Stimulated activated naive B cell treated with anti-CD40 and anti-IgM and Interleukin-4, amounts not matched to agents 10 μg/mL and 1 μg/mL and 100 μg/mL, for 72 hours (primary cell): ENCODE data around the gene FXYD6.

Experiments
- ATAC-seq, 2 donors: fragments of 150-1000 bp; cut with Tn5 transposase; replicated peaks; 2 replicates each; pipeline ENCODE4 v1.10.0; 2021; ENCODE audit warnings: moderate library complexity in 1 of 2
- DNase-seq: peaks from one replicate; pipeline ENCODE4 v3.0.0; 2021
- H3K27ac Mint-ChIP-seq: one replicate; pipeline ENCODE4 v1.8.0; 2022; ENCODE audit warnings: mild to moderate bottlenecking, mixed read lengths
- H3K27me3 Mint-ChIP-seq, 2 donors: one replicate each; pipeline ENCODE4 v1.8.0; 2022; ENCODE audit warnings: mixed read lengths in 2 of 2
- H3K36me3 Mint-ChIP-seq, 2 donors: one replicate each; pipeline ENCODE4 v1.8.0; 2022; ENCODE audit warnings: mixed read lengths in 2 of 2, mild to moderate bottlenecking in 1 of 2
- H3K4me1 Mint-ChIP-seq, 2 donors: one replicate each; pipeline ENCODE4 v1.8.0; 2022; ENCODE audit warnings: mixed read lengths in 2 of 2, mild to moderate bottlenecking in 1 of 2
- H3K4me3 Mint-ChIP-seq, 2 donors: one replicate each; pipeline ENCODE4 v1.8.0; 2022; ENCODE audit warnings: mild to moderate bottlenecking in 2 of 2, mixed read lengths in 2 of 2, moderate library complexity in 1 of 2
- H3K9me3 Mint-ChIP-seq, 2 donors: one replicate each; pipeline ENCODE4 v1.8.0; 2022; ENCODE audit warnings: mixed read lengths in 2 of 2, mild to moderate bottlenecking in 1 of 2

Gene FXYD6

DNA sequence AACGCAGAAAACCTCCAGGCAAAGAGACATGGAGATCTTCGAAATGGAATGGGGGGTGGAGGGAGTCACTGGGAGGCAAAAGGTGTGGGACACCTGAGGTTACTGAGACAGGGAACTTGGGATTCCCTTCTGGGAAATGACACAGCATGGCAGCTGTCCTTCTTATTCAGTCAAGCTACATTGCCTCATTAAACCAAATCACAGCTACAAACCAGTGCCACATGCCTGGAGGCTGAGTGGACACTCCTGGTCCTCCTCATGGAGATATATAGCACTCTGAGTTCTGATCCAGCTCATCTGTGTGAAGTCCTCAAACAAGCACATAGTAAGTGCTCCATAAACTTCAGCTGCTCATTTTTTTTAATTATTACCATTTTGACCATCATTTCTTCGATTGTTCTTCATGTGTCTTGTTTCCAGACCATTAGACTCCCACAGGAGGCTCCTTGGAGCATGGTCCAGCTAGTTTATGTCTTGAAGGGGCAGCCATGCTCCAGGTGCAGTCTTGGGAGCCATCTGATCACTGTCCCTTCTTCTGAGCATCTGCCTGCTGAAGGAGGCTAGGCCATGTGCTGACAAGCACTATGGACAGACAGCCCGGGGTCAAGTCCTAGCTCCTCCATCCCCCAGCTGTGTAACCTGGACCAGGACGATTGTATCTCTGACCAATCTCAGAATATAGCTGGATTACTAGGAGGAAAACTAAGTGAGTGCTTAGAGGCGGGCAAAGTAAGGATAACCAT is 42.2 kb downstream of the FXYD6 start:
- DNase-seq (no peak), ATAC-seq (no peak)
- peaks cover 15 to 28% of the 10 kb centered on the region in 2 donors for H3K27me3 Mint-ChIP-seq
- peaks cover 28 to 39% of the 10 kb centered on the region in 2 donors for H3K4me1 Mint-ChIP-seq
- H3K36me3 Mint-ChIP-seq, result no peaks in the 10 kb centered on the region
- H3K27ac Mint-ChIP-seq, result no peak overlapping the region
- no peaks in the 10 kb centered on the region for H3K9me3 Mint-ChIP-seq
- no peak overlapping the region for H3K4me3 Mint-ChIP-seq

DNA sequence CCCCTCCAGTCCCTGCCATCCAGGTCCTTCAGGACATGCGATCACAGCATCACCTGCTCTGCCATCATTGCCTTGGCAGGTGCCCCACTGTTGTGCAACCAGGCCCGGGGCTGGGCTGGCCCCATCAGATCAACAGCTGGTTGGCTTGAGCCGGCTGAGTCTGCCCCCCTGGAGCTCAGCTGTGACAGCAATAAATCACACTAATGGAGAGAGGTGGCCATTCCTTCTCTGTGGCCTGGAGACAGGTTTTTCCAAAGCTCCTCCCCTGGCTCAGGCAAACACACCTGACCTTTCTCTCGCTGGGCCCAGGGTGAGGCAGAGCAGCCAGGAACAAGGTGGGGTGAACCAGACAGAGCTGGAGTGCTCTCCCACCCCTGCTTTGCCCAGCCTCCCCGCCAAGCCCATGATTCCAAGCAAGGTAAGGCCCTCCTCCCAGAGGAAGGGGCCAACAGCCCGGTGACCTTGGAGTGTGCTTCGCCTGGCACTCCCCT is 43.0 kb downstream of the FXYD6 start:
- Mint-ChIP-seq H3K9me3 (no peaks in the 10 kb centered on the region), H3K36me3 (no peaks in the 10 kb centered on the region), H3K27ac (no peak overlapping the region), H3K4me1 (peaks cover 35 to 47% of the 10 kb centered on the region in 2 donors), H3K4me3 (no peak overlapping the region), H3K27me3 (peaks cover 15 to 27% of the 10 kb centered on the region in 2 donors)
- ATAC-seq (no peak), DNase-seq (no peak)

GRCh38 chr11:117832511-117832910 is 43.9 kb downstream of the FXYD6 start:
- H3K4me3 Mint-ChIP-seq, result no peak overlapping the region

DNA sequence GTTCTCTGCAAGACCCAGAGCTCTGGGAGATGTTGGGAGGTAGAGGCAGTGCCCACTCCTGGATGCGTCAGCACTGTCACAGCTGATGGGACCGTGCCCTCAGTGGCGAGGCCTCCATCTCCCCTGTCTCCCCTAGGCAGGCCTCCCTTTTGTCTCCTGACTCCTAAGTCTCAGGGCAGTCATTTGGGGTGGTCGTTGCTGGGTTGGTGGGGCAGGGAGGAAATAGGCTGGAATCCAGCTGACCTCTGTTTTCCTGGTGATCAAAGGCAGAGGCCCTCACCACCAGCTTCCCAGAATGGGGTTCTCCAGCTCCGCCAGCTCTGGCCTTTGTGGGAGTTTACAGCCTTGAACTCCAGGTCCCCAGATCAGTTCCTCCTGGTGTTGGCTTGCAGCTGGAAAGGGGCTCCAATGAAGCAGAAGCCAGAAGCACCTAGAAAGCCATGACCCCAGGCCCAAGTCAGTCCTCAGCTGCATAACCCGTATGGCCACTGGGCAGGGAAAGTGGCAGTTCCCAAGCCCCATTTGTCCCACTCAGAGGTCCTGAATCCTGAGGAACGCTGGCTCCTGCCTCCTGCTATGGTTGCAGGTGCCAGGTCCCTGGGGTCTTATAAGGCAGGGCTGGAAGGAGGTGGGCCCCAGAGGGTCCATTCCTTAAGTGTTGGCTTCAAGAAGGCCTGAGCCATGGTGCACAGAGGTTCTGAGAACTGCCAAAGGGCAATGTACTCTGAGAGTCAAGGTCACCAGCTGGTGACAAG is 44.6 kb downstream of the FXYD6 start:
- peaks cover 44 to 59% of the 10 kb centered on the region in 2 donors for H3K4me1 Mint-ChIP-seq
- DNase-seq (no peak), ATAC-seq (no peak)
- no peak overlapping the region for H3K4me3 Mint-ChIP-seq
- no peaks in the 10 kb centered on the region for H3K9me3 Mint-ChIP-seq
- no peaks in the 10 kb centered on the region for H3K36me3 Mint-ChIP-seq
- no peak overlapping the region for H3K27ac Mint-ChIP-seq
- peaks cover 11 to 13% of the 10 kb centered on the region in 2 donors for H3K27me3 Mint-ChIP-seq

More at GRCh38 chr11:117832511-117832910, 43.9 kb downstream of the FXYD6 start:
- ATAC-seq, result no peak
- Mint-ChIP-seq H3K27ac (no peak overlapping the region), H3K36me3 (no peaks in the 10 kb centered on the region), H3K27me3 (peaks cover 17 to 19% of the 10 kb centered on the region in 2 donors), H3K4me1 (peaks cover 43 to 56% of the 10 kb centered on the region in 2 donors), H3K9me3 (no peaks in the 10 kb centered on the region)
- no peak for DNase-seq

GRCh38 chr11:117830674-117831351 is 45.6 kb downstream of the FXYD6 start:
- peaks cover 5 to 8% of the 10 kb centered on the region in 2 donors for H3K27me3 Mint-ChIP-seq
- no peak for DNase-seq
- ATAC-seq, result no peak
- no peaks in the 10 kb centered on the region for H3K9me3 Mint-ChIP-seq
- peak overlapping the region; percentile 82 for H3K27ac Mint-ChIP-seq
- no peaks in the 10 kb centered on the region for H3K36me3 Mint-ChIP-seq
- H3K4me3 Mint-ChIP-seq, result peak overlapping the region in 1 of 2 donors; percentile 55
- H3K4me1 Mint-ChIP-seq, result peaks cover 46 to 59% of the 10 kb centered on the region in 2 donors

- peaks cover 49 to 63% of the 10 kb centered on the region in 2 donors for H3K4me1 Mint-ChIP-seq
- peaks cover 12 to 16% of the 10 kb centered on the region in 2 donors for H3K27me3 Mint-ChIP-seq
- no peaks in the 10 kb centered on the region for H3K9me3 Mint-ChIP-seq
- no peak for ATAC-seq
- H3K4me3 Mint-ChIP-seq, result peak overlapping the region in 1 of 2 donors; percentile 55
- DNase-seq, result no peak
- H3K36me3 Mint-ChIP-seq, result no peaks in the 10 kb centered on the region
- H3K27ac Mint-ChIP-seq, result peak overlapping the region; percentile 79
Measured at GRCh38 chr11:117830072-117830471, 46.4 kb downstream of the FXYD6 start.

- Mint-ChIP-seq H3K4me3 (peak overlapping the region; percentile 41 to 65), H3K36me3 (no peaks in the 10 kb centered on the region), H3K27ac (peak overlapping the region; percentile 93), H3K9me3 (no peaks in the 10 kb centered on the region), H3K4me1 (peaks cover 45 to 67% of the 10 kb centered on the region in 2 donors), H3K27me3 (peaks cover 18 to 22% of the 10 kb centered on the region in 2 donors)
- no peak for DNase-seq
- ATAC-seq, result peak; percentile 8 to 14
Measured at GRCh38 chr11:117829369-117829725, 47.1 kb downstream of the FXYD6 start.

GRCh38 chr11:117828611-117829368 is 47.7 kb downstream of the FXYD6 start:
- peaks cover 49 to 69% of the 10 kb centered on the region in 2 donors for H3K4me1 Mint-ChIP-seq
- H3K36me3 Mint-ChIP-seq, result no peaks in the 10 kb centered on the region
- DNase-seq (peak; percentile 81), ATAC-seq (peak; percentile 96)
- peaks cover 21 to 28% of the 10 kb centered on the region in 2 donors for H3K27me3 Mint-ChIP-seq
- peak overlapping the region; percentile 57 to 69 for H3K4me3 Mint-ChIP-seq
- H3K9me3 Mint-ChIP-seq, result no peaks in the 10 kb centered on the region
- peak overlapping the region; percentile 93 for H3K27ac Mint-ChIP-seq

DNA sequence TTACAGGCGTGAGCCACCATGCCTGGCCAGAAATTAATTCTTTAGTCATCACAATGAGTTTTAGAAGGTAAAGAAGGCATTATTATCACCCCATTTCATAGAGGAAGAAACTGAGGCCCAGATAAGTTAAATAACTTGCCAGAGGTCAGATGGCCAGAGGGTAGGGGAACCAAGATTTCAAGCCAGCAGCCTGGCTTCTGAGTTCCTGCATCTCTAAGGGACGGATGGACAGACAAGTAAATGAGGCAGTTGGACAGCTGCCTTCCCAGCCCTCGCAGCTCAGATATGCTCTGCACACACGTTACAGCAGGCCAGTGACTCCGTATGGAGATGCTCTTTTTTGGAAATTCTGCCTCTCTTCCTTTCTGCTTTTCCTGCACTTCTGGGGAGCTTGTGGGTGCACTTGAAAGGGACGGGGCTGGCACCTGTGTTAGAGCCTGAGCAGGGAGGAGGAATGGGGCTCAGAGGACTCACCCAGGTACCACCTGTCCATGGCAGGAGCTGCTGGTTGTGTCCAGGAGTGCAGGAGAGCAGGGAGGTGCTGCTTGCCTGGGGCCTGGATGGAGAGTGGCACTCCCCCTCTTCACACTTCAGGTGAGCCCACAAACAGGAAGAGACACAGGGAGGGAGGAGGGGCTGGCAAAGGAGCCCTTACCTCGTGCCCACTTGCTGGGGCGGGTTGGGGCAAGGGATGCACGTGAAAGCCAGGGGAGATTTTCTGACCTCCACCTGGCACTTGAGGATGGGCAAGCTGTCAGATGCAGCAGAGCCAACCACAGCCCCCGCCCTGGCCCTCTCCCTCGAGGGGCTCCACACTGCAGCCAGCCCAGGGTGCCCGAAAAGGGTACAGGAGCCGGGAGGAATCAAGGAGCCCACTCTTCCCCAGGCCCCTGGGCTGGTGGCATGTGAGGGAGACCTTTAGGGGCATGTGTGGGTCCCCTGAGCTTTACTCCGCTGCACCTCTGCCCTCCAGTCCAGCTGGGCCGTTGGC is 48.6 kb downstream of the FXYD6 start:
- Mint-ChIP-seq H3K27ac (peak overlapping the region; percentile 93), H3K4me3 (peak overlapping the region; percentile 66 to 69), H3K27me3 (peaks cover 25 to 33% of the 10 kb centered on the region in 2 donors), H3K36me3 (no peaks in the 10 kb centered on the region), H3K9me3 (no peaks in the 10 kb centered on the region), H3K4me1 (peaks cover 53 to 76% of the 10 kb centered on the region in 2 donors)
- no peak for DNase-seq
- ATAC-seq, result peak; percentile 8 to 13

- Mint-ChIP-seq H3K9me3 (no peaks in the 10 kb centered on the region), H3K36me3 (peaks cover 0 to 2% of the 10 kb centered on the region in 2 donors), H3K27ac (no peak overlapping the region), H3K4me1 (peaks cover 55 to 80% of the 10 kb centered on the region in 2 donors), H3K27me3 (peaks cover 25 to 33% of the 10 kb centered on the region in 2 donors), H3K4me3 (no peak overlapping the region)
- DNase-seq, result no peak
- ATAC-seq, result no peak
Measured at GRCh38 chr11:117826832-117827231, 49.6 kb downstream of the FXYD6 start.

GRCh38 chr11:117826190-117826570 is 50.3 kb downstream of the FXYD6 start:
- Mint-ChIP-seq H3K27me3 (peaks cover 25 to 33% of the 10 kb centered on the region in 2 donors), H3K36me3 (peaks cover 0 to 2% of the 10 kb centered on the region in 2 donors), H3K9me3 (no peaks in the 10 kb centered on the region), H3K4me3 (no peak overlapping the region), H3K27ac (no peak overlapping the region), H3K4me1 (peaks cover 56 to 77% of the 10 kb centered on the region in 2 donors)
- no peak for ATAC-seq
- no peak for DNase-seq

DNA sequence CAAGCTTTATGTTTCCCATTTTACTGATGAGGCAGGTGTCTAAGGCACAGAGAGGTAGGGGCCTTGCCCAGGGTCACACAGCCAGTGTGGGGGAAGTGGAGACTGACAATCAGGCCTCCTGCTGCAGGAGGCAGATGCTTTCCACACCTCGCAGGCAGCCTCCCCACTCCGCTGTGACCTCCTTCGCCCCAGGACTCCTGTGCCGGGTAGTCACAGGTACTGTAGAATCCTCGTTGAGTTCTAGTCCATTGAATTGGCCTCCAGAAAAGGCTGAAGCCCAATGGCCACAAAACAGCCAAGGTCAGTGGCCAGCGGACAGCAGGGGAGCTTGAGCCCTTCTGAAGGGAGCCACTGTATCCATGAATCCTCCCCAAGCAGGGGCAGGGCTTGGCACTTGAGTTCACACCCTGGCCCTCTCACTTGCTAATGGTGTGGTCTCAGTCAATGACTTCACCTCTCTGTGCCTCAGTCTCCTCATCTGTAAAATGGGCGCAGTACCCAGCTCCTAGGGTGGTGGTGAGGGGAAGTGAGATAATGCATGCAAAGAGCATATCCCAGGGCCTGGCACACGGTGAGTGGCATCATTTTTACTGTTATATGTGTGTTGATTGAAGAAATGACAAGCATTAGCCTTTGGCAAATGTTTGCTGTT is 50.8 kb downstream of the FXYD6 start:
- H3K36me3 Mint-ChIP-seq, result peaks cover 0 to 2% of the 10 kb centered on the region in 2 donors
- no peak overlapping the region for H3K27ac Mint-ChIP-seq
- peaks cover 25 to 33% of the 10 kb centered on the region in 2 donors for H3K27me3 Mint-ChIP-seq
- ATAC-seq (no peak), DNase-seq (no peak)
- H3K9me3 Mint-ChIP-seq, result no peaks in the 10 kb centered on the region
- no peak overlapping the region for H3K4me3 Mint-ChIP-seq
- H3K4me1 Mint-ChIP-seq, result peaks cover 51 to 72% of the 10 kb centered on the region in 2 donors
